MM.1S (cell line): ENCODE measurements around the gene FAF1.

Experiments
- EZH2 ChIP-seq: fragments of 300-600 bp; sonication (generic); optimal IDR thresholded peaks from 2 replicates; pipeline ENCODE3; 2017; ENCODE audit warnings: low read depth, mild to moderate bottlenecking, antibody characterized with exemption, low read length, mixed read lengths
- EZH2phosphoT487 ChIP-seq: fragments of 300-600 bp; sonication (generic); IDR thresholded peaks from 2 replicates; pipeline ENCODE4 v1.6.1; 2018; ENCODE audit warnings: antibody characterized with exemption, low read length
- TF ChIP-seq, protein P1 (sequence below): fragments of 300-600 bp; sonication (generic); IDR thresholded peaks from 2 replicates; pipeline ENCODE4 v1.5.1; 2016; ENCODE audit warnings: antibody characterized with exemption, low read length, mixed read lengths

DNA sequence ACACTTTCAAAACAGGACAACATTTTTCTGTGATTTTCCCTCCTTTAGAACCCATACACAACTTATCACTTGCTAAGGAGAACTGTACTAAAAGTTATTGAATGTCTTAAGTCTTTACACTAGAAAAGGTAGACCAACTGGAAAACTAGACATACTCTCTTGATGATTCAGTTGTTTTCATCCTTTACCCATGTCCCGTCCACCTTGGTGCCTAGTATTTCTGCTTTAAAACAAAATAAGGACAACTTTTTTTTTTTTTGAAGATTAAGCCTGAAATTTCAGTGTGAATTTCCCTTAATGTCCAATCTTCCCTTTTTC is 14.5 kb upstream of the FAF1 start:
- TF ChIP-seq, protein P1, sequence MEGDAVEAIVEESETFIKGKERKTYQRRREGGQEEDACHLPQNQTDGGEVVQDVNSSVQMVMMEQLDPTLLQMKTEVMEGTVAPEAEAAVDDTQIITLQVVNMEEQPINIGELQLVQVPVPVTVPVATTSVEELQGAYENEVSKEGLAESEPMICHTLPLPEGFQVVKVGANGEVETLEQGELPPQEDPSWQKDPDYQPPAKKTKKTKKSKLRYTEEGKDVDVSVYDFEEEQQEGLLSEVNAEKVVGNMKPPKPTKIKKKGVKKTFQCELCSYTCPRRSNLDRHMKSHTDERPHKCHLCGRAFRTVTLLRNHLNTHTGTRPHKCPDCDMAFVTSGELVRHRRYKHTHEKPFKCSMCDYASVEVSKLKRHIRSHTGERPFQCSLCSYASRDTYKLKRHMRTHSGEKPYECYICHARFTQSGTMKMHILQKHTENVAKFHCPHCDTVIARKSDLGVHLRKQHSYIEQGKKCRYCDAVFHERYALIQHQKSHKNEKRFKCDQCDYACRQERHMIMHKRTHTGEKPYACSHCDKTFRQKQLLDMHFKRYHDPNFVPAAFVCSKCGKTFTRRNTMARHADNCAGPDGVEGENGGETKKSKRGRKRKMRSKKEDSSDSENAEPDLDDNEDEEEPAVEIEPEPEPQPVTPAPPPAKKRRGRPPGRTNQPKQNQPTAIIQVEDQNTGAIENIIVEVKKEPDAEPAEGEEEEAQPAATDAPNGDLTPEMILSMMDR, result no peak
- TF ChIP-seq EZH2 (no peak), EZH2phosphoT487 (no peak)
